Hepatocyte (in vitro differentiated cells): ENCODE data around the gene RUBCN.

Experiments
- CTCF ChIP-seq: fragments of 200-600 bp; sonication (generic); IDR thresholded peaks from 2 replicates; pipeline ENCODE4 v1.5.1; 2016; ENCODE audit warnings: antibody characterized with exemption, mild to moderate bottlenecking; ENCODE audit not compliant: poor library complexity
- EZH2 ChIP-seq: fragments of 200-600 bp; sonication (generic); IDR thresholded peaks from 2 replicates; pipeline ENCODE4 v1.6.1; 2016; ENCODE audit warnings: antibody characterized with exemption, mild to moderate bottlenecking, borderline replicate concordance

- no peak for TF ChIP-seq CTCF
- no peak for TF ChIP-seq EZH2
Observed at GRCh38 chr3:197737749-197738462, 1.2 kb upstream of the RUBCN start.
